HUES64 (cell line): ENCODE measurements around the gene TLE4.

Source experiments
- H3K27ac ChIP-seq: 2 replicates; pipeline ENCODE4 v1.7.0; 2013; ENCODE audit warnings: low read depth, low read length, inconsistent platforms
- H3K27me3 ChIP-seq: 2 replicates; pipeline ENCODE4 v1.6.1; 2013; ENCODE audit warnings: mild to moderate bottlenecking, low read length; ENCODE audit not compliant: insufficient read depth
- H3K36me3 ChIP-seq: 2 replicates; pipeline ENCODE4 v1.6.1; 2013; ENCODE audit warnings: mild to moderate bottlenecking, low read length; ENCODE audit not compliant: insufficient read depth
- H3K4me1 ChIP-seq: 2 replicates; pipeline ENCODE4 v1.6.1; 2013; ENCODE audit warnings: mild to moderate bottlenecking, low read length, moderate library complexity; ENCODE audit not compliant: insufficient read depth
- H3K4me3 ChIP-seq: 2 replicates; pipeline ENCODE4 v1.5.1; 2013; ENCODE audit warnings: mild to moderate bottlenecking, low read length, moderate library complexity
- H3K9ac ChIP-seq: 2 replicates; pipeline ENCODE4 v1.6.1; 2013; ENCODE audit warnings: mild to moderate bottlenecking, low read depth, low read length
- H3K9me3 ChIP-seq: 2 replicates; pipeline ENCODE4 v1.6.1; 2013; ENCODE audit warnings: low read depth, low read length; ENCODE audit not compliant: insufficient read depth
- WGBS: fragments of 150-250, 120-280 bp; methylation state at CpG from one replicate; pipeline ENCODE4 v1.1.7; 2013; ENCODE audit warnings: missing lambda C conversion rate; 5-methylcytosine and 5-hydroxymethylcytosine counted together

Gene TLE4

DNA sequence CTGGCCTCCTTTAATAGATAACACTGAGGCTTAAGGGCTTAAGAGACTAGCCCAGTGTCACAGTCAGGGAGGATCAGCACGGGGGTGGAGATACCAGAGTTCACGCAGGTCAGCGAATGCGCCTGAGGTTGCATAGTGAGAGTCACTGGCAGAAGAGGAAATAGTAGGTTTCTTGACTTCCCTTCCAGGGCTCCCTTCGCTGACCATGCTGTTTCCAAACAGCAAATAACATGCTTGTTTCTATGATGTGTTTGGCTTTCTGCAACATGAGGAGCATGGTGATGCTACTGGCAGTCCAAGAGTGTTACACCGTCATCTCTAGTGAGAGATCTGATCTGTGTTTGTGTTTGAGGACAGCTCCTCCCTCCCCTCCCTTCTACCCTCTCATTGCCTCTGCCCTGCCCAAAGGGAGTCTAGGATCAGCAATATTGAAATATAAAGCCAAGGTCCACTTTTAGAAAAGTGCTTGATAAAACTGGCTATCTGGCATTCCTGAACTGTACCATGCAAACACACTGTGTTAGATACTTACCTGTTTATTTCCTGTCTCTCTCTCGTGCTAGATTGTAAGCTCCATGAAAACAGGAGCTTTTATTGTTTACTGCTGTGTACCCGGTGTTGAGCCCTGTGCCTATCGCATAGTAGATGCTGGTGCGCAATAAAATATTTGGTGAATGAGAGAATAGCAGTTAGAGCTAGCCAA is 12.3 kb downstream of the TLE4 start:
- Histone ChIP-seq H3K9ac (no peak overlapping the region), H3K27me3 (no peaks in the 10 kb centered on the region), H3K9me3 (no peaks in the 10 kb centered on the region), H3K36me3 (peaks cover 42% of the 10 kb centered on the region), H3K4me1 (peaks cover 31% of the 10 kb centered on the region), H3K4me3 (no peak overlapping the region), H3K27ac (no peak overlapping the region)
- WGBS = 78% methylated on average over 10 of the region's 10 CpGs

GRCh38 chr9:79584655-79584982 is 12.9 kb downstream of the TLE4 start:
- Histone ChIP-seq H3K27me3 (no peaks in the 10 kb centered on the region), H3K9me3 (no peaks in the 10 kb centered on the region), H3K9ac (no peak overlapping the region), H3K27ac (no peak overlapping the region), H3K36me3 (peaks cover 37% of the 10 kb centered on the region), H3K4me3 (no peak overlapping the region), H3K4me1 (peaks cover 31% of the 10 kb centered on the region)
- 90% methylated on average over 1 of the region's 2 CpGs for WGBS

DNA sequence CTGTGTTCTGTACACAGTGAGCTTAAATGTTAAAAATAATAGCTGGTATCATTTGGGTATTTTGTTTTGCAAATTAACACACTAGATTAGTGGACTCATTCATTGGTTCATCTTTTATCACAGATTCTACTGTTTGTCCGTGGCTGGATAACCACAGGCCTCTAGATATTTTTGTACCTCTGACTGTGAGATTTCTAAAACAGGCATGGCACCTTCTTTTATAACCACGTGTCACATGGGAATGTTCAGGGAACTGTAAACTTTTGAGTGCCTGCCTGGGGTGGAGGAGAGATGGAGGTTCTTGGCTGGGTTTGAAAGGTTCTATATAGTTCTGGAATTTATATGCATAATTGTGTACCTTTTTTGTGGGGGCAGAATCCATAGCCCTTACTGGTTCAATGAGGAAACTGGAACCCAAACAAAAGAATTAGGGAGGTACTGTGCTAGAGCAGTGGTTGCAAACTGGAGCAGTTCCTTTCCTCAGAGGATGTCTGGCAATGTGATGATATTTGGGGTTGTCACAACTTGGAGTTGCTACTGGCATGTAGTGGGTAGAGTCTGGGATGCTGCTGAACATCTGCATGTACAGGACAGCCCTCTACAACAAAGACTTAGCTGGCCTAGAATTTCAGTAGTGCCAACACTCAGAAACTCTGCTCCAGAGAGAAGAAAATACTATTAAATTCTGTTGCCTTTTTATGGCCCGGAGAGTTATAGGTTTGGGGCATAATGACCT is 16.9 kb downstream of the TLE4 start:
- no peaks in the 10 kb centered on the region for H3K27me3 ChIP-seq
- no peak overlapping the region for H3K4me3 ChIP-seq
- 93% methylated on average over 3 of the region's 3 CpGs for WGBS
- H3K36me3 ChIP-seq = peaks cover 19% of the 10 kb centered on the region
- no peak overlapping the region for H3K27ac ChIP-seq
- no peak overlapping the region for H3K9ac ChIP-seq
- peaks cover 3% of the 10 kb centered on the region for H3K4me1 ChIP-seq
- no peaks in the 10 kb centered on the region for H3K9me3 ChIP-seq

DNA sequence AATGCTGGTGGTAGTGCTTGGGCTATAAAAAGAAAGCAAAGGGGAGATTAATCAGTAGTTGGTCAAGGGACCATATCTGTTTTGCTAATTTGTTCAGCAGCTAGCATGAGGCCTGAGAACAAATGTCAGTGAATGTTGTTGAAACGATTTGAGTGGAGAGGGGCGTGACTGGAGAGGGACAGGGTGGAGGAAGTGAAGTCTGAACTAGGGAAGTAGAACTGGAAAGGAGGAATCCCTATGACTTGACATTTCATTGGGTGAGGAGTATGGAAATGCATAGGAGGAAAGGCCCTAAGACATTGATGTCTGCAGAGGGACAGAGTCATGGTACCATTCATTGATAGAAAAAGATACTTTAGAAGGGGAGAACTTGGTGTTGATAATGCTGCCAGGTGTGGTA is 19.7 kb downstream of the TLE4 start:
- 88% methylated on average over 2 of the region's 2 CpGs for WGBS
- no peaks in the 10 kb centered on the region for H3K27me3 ChIP-seq
- H3K27ac ChIP-seq = no peak overlapping the region
- no peaks in the 10 kb centered on the region for H3K4me1 ChIP-seq
- H3K9me3 ChIP-seq = no peaks in the 10 kb centered on the region
- no peak overlapping the region for H3K9ac ChIP-seq
- H3K4me3 ChIP-seq = no peak overlapping the region
- peaks cover 25% of the 10 kb centered on the region for H3K36me3 ChIP-seq

- Histone ChIP-seq H3K36me3 (peaks cover 11% of the 10 kb centered on the region), H3K4me3 (no peak overlapping the region), H3K9me3 (no peaks in the 10 kb centered on the region), H3K27me3 (no peaks in the 10 kb centered on the region), H3K27ac (no peak overlapping the region), H3K9ac (no peak overlapping the region), H3K4me1 (no peaks in the 10 kb centered on the region)
- WGBS = 92% methylated on average over 4 of the region's 4 CpGs
Observed at GRCh38 chr9:79592726-79593493, 21.1 kb downstream of the TLE4 start.

DNA sequence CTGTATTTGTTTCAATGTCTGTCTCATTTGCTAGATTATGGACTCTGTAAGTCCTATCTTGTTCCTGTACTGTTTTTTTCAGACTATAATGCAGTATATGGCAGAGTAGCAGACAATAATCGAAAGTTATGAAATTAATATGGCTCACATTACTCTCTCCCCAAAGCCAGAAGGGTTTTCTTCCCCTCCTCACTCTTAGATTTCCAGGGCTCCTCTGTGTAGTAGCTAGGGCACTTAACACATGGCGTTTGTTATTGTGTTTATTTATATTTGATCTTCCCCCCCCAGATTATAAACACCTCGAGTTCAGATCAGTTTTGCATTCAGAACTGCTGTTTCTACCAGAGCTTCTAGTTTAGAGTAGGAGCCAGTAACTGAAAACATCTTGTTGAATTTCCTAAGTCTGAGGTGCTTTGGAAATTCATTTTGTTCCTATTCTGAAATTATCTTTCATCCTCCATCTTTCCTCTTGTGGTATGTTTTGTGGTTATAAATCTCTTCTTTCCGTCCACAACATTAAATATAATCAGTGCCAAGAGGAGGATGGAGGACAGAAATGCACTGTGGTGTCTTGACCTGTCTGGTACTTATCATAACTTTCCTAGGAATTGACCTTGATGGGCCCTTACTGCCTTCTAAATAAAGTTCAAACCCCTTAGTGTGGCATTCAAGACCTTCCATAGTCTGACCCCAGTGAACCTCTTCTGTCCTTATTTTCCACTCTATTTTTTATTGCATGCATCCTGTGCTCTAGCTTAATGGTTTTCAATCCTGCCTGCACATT is 27.0 kb downstream of the TLE4 start:
- 100% methylated on average over 2 of the region's 4 CpGs for WGBS
- no peak overlapping the region for H3K4me3 ChIP-seq
- H3K27ac ChIP-seq = no peak overlapping the region
- peaks cover 31% of the 10 kb centered on the region; the same call in 1 of the 2 replicates for H3K36me3 ChIP-seq
- no peaks in the 10 kb centered on the region for H3K27me3 ChIP-seq
- H3K9me3 ChIP-seq = no peaks in the 10 kb centered on the region; the same call in 1 of the 2 replicates
- no peak overlapping the region for H3K9ac ChIP-seq
- H3K4me1 ChIP-seq = no peaks in the 10 kb centered on the region

DNA sequence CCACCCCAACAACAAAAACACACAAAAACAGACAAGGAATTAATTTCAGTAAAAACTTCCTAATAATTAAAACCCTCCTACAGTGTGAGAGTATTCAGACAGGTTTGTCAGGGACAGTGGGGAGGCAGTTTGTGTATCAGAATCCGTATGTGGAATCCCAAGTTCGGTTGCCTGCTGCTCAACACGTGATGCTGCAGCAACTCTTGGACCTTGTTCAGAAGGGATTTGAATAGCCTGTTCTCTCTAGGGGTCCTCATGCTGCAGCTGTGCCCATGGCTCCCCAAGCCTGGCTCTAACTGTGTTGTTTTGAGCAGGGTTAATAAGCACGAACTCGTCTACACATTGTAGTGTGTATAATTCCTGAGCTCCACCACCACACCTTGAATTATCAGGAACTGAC is 28.7 kb downstream of the TLE4 start:
- Histone ChIP-seq H3K4me3 (no peak overlapping the region), H3K9me3 (no peaks in the 10 kb centered on the region; the same call in 1 of the 2 replicates), H3K4me1 (no peaks in the 10 kb centered on the region), H3K9ac (no peak overlapping the region), H3K27me3 (no peaks in the 10 kb centered on the region), H3K27ac (no peak overlapping the region), H3K36me3 (peaks cover 29% of the 10 kb centered on the region; the same call in 1 of the 2 replicates)
- WGBS = 93% methylated on average over 5 of the region's 5 CpGs

- Histone ChIP-seq H3K4me3 (no peak overlapping the region), H3K4me1 (0 out of 2 replicates have a peak, but pooled peaks cover under 1% of the 10 kb centered on the region), H3K27ac (no peak overlapping the region), H3K9ac (no peak overlapping the region), H3K9me3 (peaks cover 5% of the 10 kb centered on the region; the same call in 1 of the 2 replicates), H3K36me3 (peaks cover 37% of the 10 kb centered on the region; the same call in 1 of the 2 replicates), H3K27me3 (no peaks in the 10 kb centered on the region)
- WGBS = 97% methylated on average over 3 of the region's 3 CpGs
Observed at GRCh38 chr9:79603222-79603920, 31.6 kb downstream of the TLE4 start.

DNA sequence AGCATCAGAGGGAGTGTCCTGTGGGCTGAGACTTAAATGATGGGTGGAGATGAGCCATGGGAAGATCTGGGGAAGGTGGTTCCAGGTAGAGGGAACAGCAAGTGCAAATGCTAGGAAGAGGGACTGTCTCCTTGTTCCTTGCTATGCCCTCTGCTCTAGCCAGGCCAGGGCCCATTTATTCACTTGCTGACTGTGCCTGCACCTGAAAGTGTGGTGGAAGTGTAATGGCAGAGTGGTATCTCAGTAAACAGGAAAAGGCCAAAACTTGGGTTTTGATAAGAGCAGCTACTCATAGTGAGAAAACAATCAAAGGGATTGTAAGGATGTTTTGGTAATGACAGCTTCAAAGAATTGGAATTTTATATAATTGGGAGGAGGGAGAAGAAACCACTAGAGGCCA is 32.4 kb downstream of the TLE4 start:
- Histone ChIP-seq H3K27me3 (no peaks in the 10 kb centered on the region), H3K9me3 (peaks cover 5% of the 10 kb centered on the region; the same call in 1 of the 2 replicates), H3K4me1 (peaks cover 5% of the 10 kb centered on the region), H3K9ac (no peak overlapping the region), H3K36me3 (peaks cover 37% of the 10 kb centered on the region; the same call in 1 of the 2 replicates), H3K27ac (no peak overlapping the region), H3K4me3 (no peak overlapping the region)

- 97% methylated on average over 5 of the region's 5 CpGs for WGBS
- Histone ChIP-seq H3K27ac (no peak overlapping the region), H3K9ac (no peak overlapping the region), H3K27me3 (no peaks in the 10 kb centered on the region), H3K4me3 (no peak overlapping the region), H3K9me3 (peaks cover 5% of the 10 kb centered on the region; the same call in 1 of the 2 replicates), H3K36me3 (peaks cover 37% of the 10 kb centered on the region; the same call in 1 of the 2 replicates), H3K4me1 (peaks cover 14% of the 10 kb centered on the region)
Observed at GRCh38 chr9:79604921-79605562, 33.3 kb downstream of the TLE4 start.
